Peyer's patch (tissue), 4 donors: Measurements from ENCODE around the gene EIPR1.

ENCODE experiments used
- CTCF ChIP-seq, 6 experiments: fragments of 450-650 bp in 4 of 6; fragments of 200-600 bp in 2 of 6; sonication (generic) in 1 of 6; IDR thresholded peaks; one replicate each; pipeline ENCODE4 v1.5.1; 2017 to 2019; ENCODE audit warnings: antibody characterized with exemption in 6 of 6, mild to moderate bottlenecking in 3 of 6, moderate library complexity in 1 of 6
- POLR2A ChIP-seq, 2 donors: fragments of 450-650 bp; IDR thresholded peaks; one replicate each; pipeline ENCODE4 v1.5.1; 2017; ENCODE audit warnings: antibody characterized with exemption in 2 of 2, mild to moderate bottlenecking in 2 of 2, moderate library complexity in 2 of 2

DNA sequence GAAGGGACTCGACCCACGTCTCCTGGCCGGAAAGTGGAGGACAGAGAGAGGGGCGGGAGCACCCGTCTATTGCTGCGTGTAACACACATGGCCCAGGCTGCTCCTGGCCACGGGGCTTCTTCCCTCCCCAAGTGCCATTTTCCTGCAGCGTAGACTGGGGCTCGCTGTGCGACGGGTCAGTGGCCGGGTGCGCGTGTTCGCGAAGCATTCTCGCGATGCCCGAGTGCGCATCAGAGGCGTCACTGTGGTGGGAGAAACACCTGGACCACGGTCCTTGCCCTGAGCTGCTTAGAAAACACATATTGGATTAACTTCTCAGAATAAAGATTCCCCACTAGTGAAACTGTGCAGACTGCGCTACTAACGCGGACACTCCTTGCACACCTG lies 200.8 kb downstream of the EIPR1 start:
- TF ChIP-seq CTCF (IDR thresholded peaks at IDR 0.05) (no peak), POLR2A (IDR thresholded peaks at IDR 0.05) (no peak)
